Calu3 (cell line): ENCODE measurements around the gene OSTN. TPM values are rescaled to one million over a fixed set of nuclear protein-coding genes. Genes with fewer than 3 reads are reported as not detected.

ENCODE experiments used
- BruUV-seq: library from RNA; stranded (reverse); fragments of 400-500 nt; replicated peaks from 2 replicates; lab custom pipeline; 2021; lab: Mats Ljungman, UMichigan
- CTCF ChIA-PET: fragments of 300-600 bp; sonication (Branson Sonifier 250); formaldehyde crosslinking; loops from one replicate; lab custom pipeline; 2022; ENCODE audit warnings: antibody characterized with exemption; lab: Charles Lee
- DNase-seq: peaks from one replicate; pipeline ENCODE4 v3.0.0; 2022
- H3K27ac Mint-ChIP-seq: one replicate; pipeline ENCODE4 v1.8.0; 2022; ENCODE audit warnings: mixed read lengths; ENCODE audit not compliant: unreplicated experiment
- H3K27me3 Mint-ChIP-seq: one replicate; pipeline ENCODE4 v1.8.0; 2022; ENCODE audit warnings: mixed read lengths; ENCODE audit not compliant: unreplicated experiment
- H3K36me3 Mint-ChIP-seq: one replicate; pipeline ENCODE4 v1.8.0; 2022; ENCODE audit warnings: mild to moderate bottlenecking, moderate library complexity, mixed read lengths; ENCODE audit not compliant: insufficient read depth, unreplicated experiment
- H3K4me1 Mint-ChIP-seq: one replicate; pipeline ENCODE4 v1.8.0; 2022; ENCODE audit warnings: mild to moderate bottlenecking, low read depth, mixed read lengths; ENCODE audit not compliant: unreplicated experiment
- H3K4me3 Mint-ChIP-seq: one replicate; pipeline ENCODE4 v1.8.0; 2022; ENCODE audit warnings: mild to moderate bottlenecking, low read depth, moderate library complexity, mixed read lengths; ENCODE audit not compliant: unreplicated experiment
- H3K9me3 Mint-ChIP-seq: one replicate; pipeline ENCODE4 v1.8.0; 2022; ENCODE audit warnings: low read depth, mixed read lengths; ENCODE audit not compliant: unreplicated experiment
- intact Hi-C: fragments of 100-400 bp; cut with micrococcal nuclease; formaldehyde crosslinking; loops from one replicate; pipeline ENCODE4 v1.10.0; 2022; ENCODE audit not compliant: unreplicated experiment
- total RNA-seq: library from RNA; stranded (reverse); gene quantifications from 2 replicates; pipeline ENCODE4 v1.2.3, GENCODE V29; 2022
- TF ChIP-seq, protein P1 (sequence below): fragments of 200-600 bp; IDR thresholded peaks from one replicate; pipeline ENCODE4 v1.8.0; 2022; ENCODE audit warnings: antibody characterized with exemption; ENCODE audit not compliant: unreplicated experiment

OSTN gene
- total RNA-seq, 1 experiment from 2014 or later, result not detected

DNA sequence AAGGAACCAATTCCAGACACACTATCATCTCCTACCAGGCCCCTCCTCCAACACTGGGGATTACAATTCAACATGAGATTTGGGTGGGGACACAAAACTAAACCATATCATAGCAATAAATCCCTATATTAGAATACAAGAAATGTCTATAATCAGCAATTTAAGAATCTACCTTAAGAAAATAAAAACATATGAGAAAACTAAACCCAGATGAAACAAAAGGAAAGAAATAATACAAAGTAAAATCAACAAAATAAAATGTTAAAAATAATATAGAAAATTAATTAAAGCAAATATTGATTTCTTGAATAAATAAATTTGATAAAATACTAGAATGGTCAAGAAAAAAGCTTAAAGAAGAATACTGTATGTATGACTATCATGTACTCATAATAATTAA is 6.1 kb upstream of the OSTN start:
- peaks cover 5% of the 10 kb centered on the region for H3K9me3 Mint-ChIP-seq
- H3K4me1 Mint-ChIP-seq, result no peaks in the 10 kb centered on the region
- no peaks in the 10 kb centered on the region for H3K27me3 Mint-ChIP-seq
- TF ChIP-seq, protein P1, sequence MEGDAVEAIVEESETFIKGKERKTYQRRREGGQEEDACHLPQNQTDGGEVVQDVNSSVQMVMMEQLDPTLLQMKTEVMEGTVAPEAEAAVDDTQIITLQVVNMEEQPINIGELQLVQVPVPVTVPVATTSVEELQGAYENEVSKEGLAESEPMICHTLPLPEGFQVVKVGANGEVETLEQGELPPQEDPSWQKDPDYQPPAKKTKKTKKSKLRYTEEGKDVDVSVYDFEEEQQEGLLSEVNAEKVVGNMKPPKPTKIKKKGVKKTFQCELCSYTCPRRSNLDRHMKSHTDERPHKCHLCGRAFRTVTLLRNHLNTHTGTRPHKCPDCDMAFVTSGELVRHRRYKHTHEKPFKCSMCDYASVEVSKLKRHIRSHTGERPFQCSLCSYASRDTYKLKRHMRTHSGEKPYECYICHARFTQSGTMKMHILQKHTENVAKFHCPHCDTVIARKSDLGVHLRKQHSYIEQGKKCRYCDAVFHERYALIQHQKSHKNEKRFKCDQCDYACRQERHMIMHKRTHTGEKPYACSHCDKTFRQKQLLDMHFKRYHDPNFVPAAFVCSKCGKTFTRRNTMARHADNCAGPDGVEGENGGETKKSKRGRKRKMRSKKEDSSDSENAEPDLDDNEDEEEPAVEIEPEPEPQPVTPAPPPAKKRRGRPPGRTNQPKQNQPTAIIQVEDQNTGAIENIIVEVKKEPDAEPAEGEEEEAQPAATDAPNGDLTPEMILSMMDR, result no peak
- no TSS peak for BruUV-seq
- CTCF ChIA-PET, result no interaction called here
- DNase-seq, result no peak
- intact Hi-C loops, result no loop called here
- H3K27ac Mint-ChIP-seq, result no peak overlapping the region
- no peak overlapping the region for H3K4me3 Mint-ChIP-seq
- no peaks in the 10 kb centered on the region for H3K36me3 Mint-ChIP-seq

DNA sequence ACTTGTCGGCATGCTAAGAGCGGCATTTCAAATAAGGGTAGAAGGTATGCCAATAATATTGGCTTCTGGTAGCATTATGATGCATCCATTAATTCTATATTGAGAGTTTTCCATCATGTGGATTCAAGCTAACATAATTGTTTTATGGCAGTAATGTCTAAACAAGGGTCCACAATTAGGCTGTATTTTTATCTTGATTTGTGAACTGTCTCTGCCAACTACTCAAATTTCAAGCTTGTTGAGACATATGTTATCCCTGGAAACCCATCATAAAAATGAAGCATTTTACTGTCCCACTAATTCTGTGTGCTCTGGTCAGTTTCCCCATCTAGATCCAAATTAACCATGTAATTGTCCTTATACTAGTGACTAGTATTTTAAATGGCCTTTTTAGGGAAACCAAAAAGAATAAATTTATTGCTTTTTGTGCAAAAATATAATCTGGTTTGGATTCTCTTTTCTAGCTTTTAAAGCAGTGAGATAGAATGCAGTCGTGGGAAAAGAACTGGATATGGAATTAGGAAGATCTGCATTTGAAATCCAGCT is 1.2 kb upstream of the OSTN start:
- no peaks in the 10 kb centered on the region for H3K27me3 Mint-ChIP-seq
- TF ChIP-seq, protein P1, result no peak
- no peak overlapping the region for H3K27ac Mint-ChIP-seq
- intact Hi-C loops, result no loop called here
- H3K36me3 Mint-ChIP-seq, result no peaks in the 10 kb centered on the region
- no peaks in the 10 kb centered on the region for H3K4me1 Mint-ChIP-seq
- CTCF ChIA-PET, result no interaction called here
- no peak overlapping the region for H3K4me3 Mint-ChIP-seq
- no peak for DNase-seq
- BruUV-seq, result no TSS peak
- no peaks in the 10 kb centered on the region for H3K9me3 Mint-ChIP-seq

DNA sequence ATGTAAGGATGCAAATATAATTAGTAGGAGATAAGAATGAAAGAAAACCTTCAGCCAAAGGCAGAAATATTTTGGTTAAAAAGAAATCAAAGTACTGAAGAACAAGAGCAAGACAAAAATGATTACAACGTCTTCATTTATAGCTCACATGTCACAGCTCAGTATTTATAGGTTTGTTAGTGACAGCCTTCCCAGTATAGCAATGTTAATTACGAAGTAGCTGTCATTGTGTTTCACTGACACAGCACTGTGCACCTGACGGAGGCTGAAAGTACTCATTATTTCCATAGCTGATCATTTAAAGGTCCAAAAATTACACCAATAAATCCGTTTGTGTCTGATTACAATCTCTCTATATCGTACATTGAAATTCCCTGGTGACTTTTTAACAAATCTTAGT is 561 bp upstream of the OSTN start:
- no TSS peak for BruUV-seq
- H3K4me1 Mint-ChIP-seq, result no peaks in the 10 kb centered on the region
- H3K4me3 Mint-ChIP-seq, result no peak overlapping the region
- no peaks in the 10 kb centered on the region for H3K9me3 Mint-ChIP-seq
- CTCF ChIA-PET, result no interaction called here
- H3K27me3 Mint-ChIP-seq, result no peaks in the 10 kb centered on the region
- no peak overlapping the region for H3K27ac Mint-ChIP-seq
- TF ChIP-seq, protein P1, result no peak
- no peaks in the 10 kb centered on the region for H3K36me3 Mint-ChIP-seq
- no peak for DNase-seq
- intact Hi-C loops, result no loop called here

DNA sequence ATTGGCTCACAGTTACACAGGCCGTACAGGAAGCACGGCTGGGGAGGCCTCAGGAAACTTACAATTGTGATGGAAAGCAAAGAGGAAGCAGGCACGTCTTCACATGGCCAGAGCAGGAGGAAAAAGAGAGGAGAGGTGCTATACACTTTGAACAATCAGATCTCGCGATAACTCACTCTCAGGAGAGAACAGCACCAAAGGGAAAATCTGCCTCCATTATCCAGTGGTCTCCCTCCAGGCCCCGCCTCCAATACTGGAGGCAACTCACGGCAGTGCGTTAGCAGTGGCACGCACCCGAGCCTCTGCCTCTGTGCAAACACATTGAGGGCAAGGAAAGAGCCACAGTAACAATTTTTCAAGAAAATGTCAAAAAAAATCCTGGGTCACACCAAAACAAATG is 11.0 kb downstream of the OSTN start:
- H3K27me3 Mint-ChIP-seq, result no peaks in the 10 kb centered on the region
- CTCF ChIA-PET, result no interaction called here
- intact Hi-C loops, result no loop called here
- no peak overlapping the region for H3K4me3 Mint-ChIP-seq
- H3K36me3 Mint-ChIP-seq, result no peaks in the 10 kb centered on the region
- DNase-seq, result no peak
- H3K27ac Mint-ChIP-seq, result no peak overlapping the region
- BruUV-seq, result no TSS peak
- peaks cover 3% of the 10 kb centered on the region for H3K9me3 Mint-ChIP-seq
- TF ChIP-seq, protein P1, result no peak
- no peaks in the 10 kb centered on the region for H3K4me1 Mint-ChIP-seq
